Keratinocyte (primary cell): ENCODE results near the gene NTNG1. TPM values are rescaled to one million over a fixed set of nuclear protein-coding genes. Genes with fewer than 3 reads are reported as not detected.

Source experiments
- DNase-seq: peaks from one replicate; pipeline ENCODE4 v3.0.0-alpha.2; 2011; ENCODE audit warnings: low read depth, missing footprints, low spot score
- FAIRE-seq: peaks from 2 replicates; lab custom pipeline; 2011; peaks lifted over from hg19 to GRCh38; lab: Jason Lieb, UNC
- H2AFZ ChIP-seq: 2 replicates; pipeline ENCODE4 v1.6.0; 2012; ENCODE audit warnings: low read length, control low read depth, inconsistent platforms; ENCODE audit not compliant: control insufficient read depth
- H3K27ac ChIP-seq: 2 replicates; pipeline ENCODE4 v1.5.1; 2011; ENCODE audit warnings: low read length; ENCODE audit not compliant: control insufficient read depth, insufficient read depth
- H3K27me3 ChIP-seq: 3 replicates; pipeline ENCODE4 v1.6.0; 2011; ENCODE audit warnings: low read length; ENCODE audit not compliant: control insufficient read depth, insufficient read depth; ENCODE audit errors: extremely low read depth
- H3K36me3 ChIP-seq, 2 experiments: 2 replicates in 1 of 2; 3 replicates in 1 of 2; pipeline ENCODE4 v1.5.1; 2011; ENCODE audit warnings: low read length in 2 of 2, mild to moderate bottlenecking in 1 of 2; ENCODE audit not compliant: control insufficient read depth in 2 of 2, insufficient read depth in 2 of 2; ENCODE audit errors: extremely low read depth in 1 of 2
- H3K4me1 ChIP-seq: 3 replicates; pipeline ENCODE4 v1.5.1; 2011; ENCODE audit warnings: low read length; ENCODE audit not compliant: control insufficient read depth, insufficient read depth; ENCODE audit errors: extremely low read depth
- H3K4me2 ChIP-seq: 3 replicates; pipeline ENCODE4 v1.6.0; 2011; ENCODE audit warnings: low read depth, low read length; ENCODE audit not compliant: control insufficient read depth, insufficient read depth; ENCODE audit errors: extremely low read depth
- H3K4me3 ChIP-seq, 3 experiments: fragments of 200-600 bp in 1 of 3; sonication (generic) in 1 of 3; 2 replicates in 2 of 3; 3 replicates in 1 of 3; pipeline ENCODE4 v1.5.1; 2011 to 2016; ENCODE audit warnings: low read length in 3 of 3, mild to moderate bottlenecking in 3 of 3, control low read depth in 2 of 3, inconsistent platforms in 1 of 3, low read depth in 1 of 3, mixed read lengths in 1 of 3, mixed run types in 1 of 3, moderate library complexity in 1 of 3; ENCODE audit not compliant: control insufficient read depth in 2 of 3, insufficient read depth in 2 of 3; ENCODE audit errors: extremely low read depth in 1 of 3
- H3K79me2 ChIP-seq: 2 replicates; pipeline ENCODE4 v1.6.0; 2012; ENCODE audit warnings: low read length; ENCODE audit not compliant: control insufficient read depth, insufficient read depth
- H3K9ac ChIP-seq: 3 replicates; pipeline ENCODE4 v1.6.0; 2011; ENCODE audit warnings: low read length; ENCODE audit not compliant: control insufficient read depth, insufficient read depth; ENCODE audit errors: extremely low read depth
- H3K9me1 ChIP-seq: 3 replicates; pipeline ENCODE4 v1.6.0; 2011; ENCODE audit warnings: low read length; ENCODE audit not compliant: control insufficient read depth, insufficient read depth; ENCODE audit errors: extremely low read depth
- H3K9me3 ChIP-seq: 2 replicates; pipeline ENCODE4 v1.5.1; 2012; ENCODE audit warnings: low read depth, low read length; ENCODE audit not compliant: control insufficient read depth
- H4K20me1 ChIP-seq: 3 replicates; pipeline ENCODE4 v1.6.0; 2011; ENCODE audit warnings: low read length; ENCODE audit not compliant: control insufficient read depth, insufficient read depth; ENCODE audit errors: extremely low read depth
- CTCF ChIP-seq, 3 experiments: IDR thresholded peaks in 1 of 3; conservative IDR thresholded peaks in 1 of 3; optimal IDR thresholded peaks in 1 of 3; 2 replicates in 2 of 3; 3 replicates in 1 of 3; pipeline versions ENCODE3 to v1.5.1; 2011; ENCODE audit warnings: low read length in 3 of 3, mild to moderate bottlenecking in 3 of 3, moderate library complexity in 2 of 3, control low read depth in 1 of 3, inconsistent platforms in 1 of 3; ENCODE audit not compliant: insufficient read depth in 2 of 3; ENCODE audit errors: extremely low read depth in 1 of 3
- EZH2 ChIP-seq: IDR thresholded peaks from one replicate; pipeline ENCODE4 v1.6.1; 2012; ENCODE audit warnings: inconsistent platforms, mild to moderate bottlenecking, low read length, moderate library complexity
- dilution Hi-C: fragments of 300-500 bp; cut with MboI; formaldehyde crosslinking; loops from one replicate; pipeline ENCODE4 v1.7.0; 2020; ENCODE audit warnings: low sequenced_read_pairs; ENCODE audit not compliant: extremely low pct_ligation_motif_present
- polyA plus RNA-seq, 5 experiments: library from polyadenylated mRNA; depleted of rRNA in 3 of 5; stranded (reverse) in 3 of 5; stranded (forward) in 1 of 5; unstranded in 1 of 5; fragments of >200 nt; gene quantifications; 1 replicate in 1 of 5; 2 replicates in 3 of 5; 3 replicates in 1 of 5; pipeline versions ENCODE4 v1.2.1 to v1.2.3, GENCODE V29; 2011 to 2012; ENCODE audit warnings: missing spikeins in 2 of 5, low read depth in 1 of 5, low replicate concordance in 1 of 5

The NTNG1 gene
- polyA plus RNA-seq, 1 donor (not counting 4 experiments of a cell fraction or from before 2014, with no cell fraction given): 8.1 TPM

GRCh38 chr1:107339775-107340174 is 198.9 kb downstream of the NTNG1 start:
- TF ChIP-seq CTCF (optimal IDR thresholded peaks at IDR 0.05 in 1 of 3, IDR thresholded peaks at IDR 0.05 in 1 of 3, conservative IDR thresholded peaks at IDR 0.05 in 1 of 3; ENCODE audit: extremely low read depth in 1 of 3, insufficient read depth in 2 of 3, low read length in 3 of 3) (no peak), EZH2 (no peak)
- FAIRE-seq: no peak
- dilution Hi-C loops: no loop called here
- no peak for DNase-seq
- Histone ChIP-seq H2AFZ (no peak overlapping the region), H3K4me2 (no peak overlapping the region), H3K27ac (no peak overlapping the region), H3K27me3 (no peaks in the 10 kb centered on the region), H3K9me1 (no peaks in the 10 kb centered on the region), H3K9ac (no peak overlapping the region), H4K20me1 (no peaks in the 10 kb centered on the region), H3K4me1 (no peaks in the 10 kb centered on the region), H3K36me3 (no peaks in the 10 kb centered on the region), H3K79me2 (no peaks in the 10 kb centered on the region), H3K9me3 (no peaks in the 10 kb centered on the region), H3K4me3 (no peak overlapping the region)

- H3K4me3 ChIP-seq: no peak overlapping the region
- no peaks in the 10 kb centered on the region for H3K9me1 ChIP-seq
- H4K20me1 ChIP-seq: no peaks in the 10 kb centered on the region
- no peak overlapping the region for H3K27ac ChIP-seq
- no peaks in the 10 kb centered on the region for H3K36me3 ChIP-seq
- no peak overlapping the region for H3K9ac ChIP-seq
- H3K4me1 ChIP-seq: no peaks in the 10 kb centered on the region
- no peaks in the 10 kb centered on the region for H3K79me2 ChIP-seq
- H3K4me2 ChIP-seq: no peak overlapping the region
- H3K27me3 ChIP-seq: no peaks in the 10 kb centered on the region
- no peak overlapping the region for H2AFZ ChIP-seq
- dilution Hi-C loops: no loop called here
- H3K9me3 ChIP-seq: no peaks in the 10 kb centered on the region
- FAIRE-seq: no peak
- DNase-seq: no peak
- no peak for TF ChIP-seq EZH2
- TF ChIP-seq CTCF (optimal IDR thresholded peaks at IDR 0.05 in 1 of 3, IDR thresholded peaks at IDR 0.05 in 1 of 3, conservative IDR thresholded peaks at IDR 0.05 in 1 of 3; ENCODE audit: extremely low read depth in 1 of 3, insufficient read depth in 2 of 3, low read length in 3 of 3): no peak
Observed at GRCh38 chr1:107342316-107342715, 201.5 kb downstream of the NTNG1 start.
